Measurements from ENCODE around the gene A1BG.

GRCh38 chr19:58382997-58383603 lies 29.8 kb upstream of the A1BG start:
- no peak for TF ChIP-seq CTCF (IDR thresholded peaks at IDR 0.05; ENCODE audit: low read depth, low read length)
- TF ChIP-seq EZH2phosphoT487 (IDR thresholded peaks at IDR 0.05; ENCODE audit: low read depth) = no peak

All from OCI-LY3 (cell line).